IgD-negative memory B cell (primary cell): ENCODE results near the gene NXN. TPM values are rescaled to one million over a fixed set of nuclear protein-coding genes. Genes with fewer than 3 reads are reported as not detected.

Source experiments
- H3K27ac Mint-ChIP-seq, 3 donors: one replicate each; pipeline ENCODE4 v1.8.0; 2020 to 2022; ENCODE audit warnings: mild to moderate bottlenecking in 3 of 3, mixed read lengths in 3 of 3, moderate library complexity in 1 of 3
- H3K27me3 Mint-ChIP-seq: one replicate; pipeline ENCODE4 v1.8.0; 2021; ENCODE audit warnings: mixed read lengths
- H3K36me3 Mint-ChIP-seq: one replicate; pipeline ENCODE4 v1.8.0; 2020; ENCODE audit warnings: mild to moderate bottlenecking, mixed read lengths
- H3K4me1 Mint-ChIP-seq, 3 donors: one replicate each; pipeline ENCODE4 v1.8.0; 2020 to 2022; ENCODE audit warnings: mixed read lengths in 3 of 3, mild to moderate bottlenecking in 1 of 3
- H3K4me3 Mint-ChIP-seq, 4 donors: one replicate each; pipeline ENCODE4 v1.8.0; 2020 to 2022; ENCODE audit warnings: mild to moderate bottlenecking in 4 of 4, mixed read lengths in 4 of 4, moderate library complexity in 3 of 4
- H3K9me3 Mint-ChIP-seq, 3 donors: one replicate each; pipeline ENCODE4 v1.8.0; 2020 to 2021; ENCODE audit warnings: mixed read lengths in 3 of 3, mild to moderate bottlenecking in 1 of 3
- polyA plus RNA-seq: library from polyadenylated mRNA; unstranded; fragments of 300-500 nt; fragmentation: Illumina TruSeq; gene quantifications from one replicate; pipeline ENCODE4 v1.2.3, GENCODE V29; 2021

NXN gene
- polyA plus RNA-seq: 0.18 TPM

- Mint-ChIP-seq H3K4me3 (peak within 1 kb of the TSS; percentile 83 to 93 (median 87)), H3K27me3 (peaks cover 24% of the 10 kb centered on the region), H3K36me3 (no peaks in the 10 kb centered on the region), H3K9me3 (no peaks in the 10 kb centered on the region), H3K27ac (peak within 1 kb of the TSS in 2 of 3 donors; percentile 76 to 86), H3K4me1 (peaks cover 10 to 12% (median 11%) of the 10 kb centered on the region in 3 donors)
Observed at GRCh38 chr17:979539-980405, at the start of gene NXN. TSS of gene NXN (minus strand) at chr17:979776.

- H3K4me3 Mint-ChIP-seq: no peak overlapping the region
- peaks cover 0 to 2% (median 0%) of the 10 kb centered on the region in 3 donors for H3K4me1 Mint-ChIP-seq
- peaks cover 5% of the 10 kb centered on the region for H3K36me3 Mint-ChIP-seq
- H3K27me3 Mint-ChIP-seq: no peaks in the 10 kb centered on the region
- H3K27ac Mint-ChIP-seq: no peak overlapping the region
- H3K9me3 Mint-ChIP-seq: no peaks in the 10 kb centered on the region
Observed at GRCh38 chr17:1027044-1027443, 47.5 kb upstream of the NXN start.

- Mint-ChIP-seq H3K4me3 (no peak overlapping the region), H3K4me1 (peaks cover 0 to 2% (median 0%) of the 10 kb centered on the region in 3 donors), H3K36me3 (peaks cover 5% of the 10 kb centered on the region), H3K27me3 (no peaks in the 10 kb centered on the region), H3K9me3 (no peaks in the 10 kb centered on the region), H3K27ac (no peak overlapping the region)
Observed at GRCh38 chr17:1026599-1026975, 47.0 kb upstream of the NXN start.

- no peak overlapping the region for H3K4me3 Mint-ChIP-seq
- no peak overlapping the region for H3K27ac Mint-ChIP-seq
- H3K9me3 Mint-ChIP-seq: no peaks in the 10 kb centered on the region
- H3K36me3 Mint-ChIP-seq: peaks cover 5% of the 10 kb centered on the region
- peaks cover 0 to 2% (median 0%) of the 10 kb centered on the region in 3 donors for H3K4me1 Mint-ChIP-seq
- no peaks in the 10 kb centered on the region for H3K27me3 Mint-ChIP-seq
Observed at GRCh38 chr17:1025733-1026598, 46.4 kb upstream of the NXN start.

- Mint-ChIP-seq H3K4me3 (no peak overlapping the region), H3K4me1 (peaks cover 0 to 2% (median 0%) of the 10 kb centered on the region in 3 donors), H3K36me3 (peaks cover 5% of the 10 kb centered on the region), H3K27ac (peak overlapping the region in 1 of 3 donors; percentile 39), H3K27me3 (no peaks in the 10 kb centered on the region), H3K9me3 (no peaks in the 10 kb centered on the region)
Observed at GRCh38 chr17:1024076-1024475, 44.5 kb upstream of the NXN start.

GRCh38 chr17:1022278-1023024 is 42.9 kb upstream of the NXN start:
- Mint-ChIP-seq H3K27ac (no peak overlapping the region), H3K4me3 (no peak overlapping the region), H3K4me1 (peaks cover 0 to 2% (median 0%) of the 10 kb centered on the region in 3 donors), H3K9me3 (no peaks in the 10 kb centered on the region), H3K36me3 (peaks cover 5% of the 10 kb centered on the region), H3K27me3 (no peaks in the 10 kb centered on the region)

- Mint-ChIP-seq H3K4me1 (peaks cover 0 to 2% (median 0%) of the 10 kb centered on the region in 3 donors), H3K4me3 (no peak overlapping the region), H3K36me3 (peaks cover 5% of the 10 kb centered on the region), H3K27ac (no peak overlapping the region), H3K27me3 (no peaks in the 10 kb centered on the region), H3K9me3 (no peaks in the 10 kb centered on the region)
Observed at GRCh38 chr17:1021147-1021546, 41.6 kb upstream of the NXN start.

- no peaks in the 10 kb centered on the region for H3K27me3 Mint-ChIP-seq
- no peak overlapping the region for H3K4me3 Mint-ChIP-seq
- H3K9me3 Mint-ChIP-seq: no peaks in the 10 kb centered on the region
- H3K27ac Mint-ChIP-seq: no peak overlapping the region
- peaks cover 4% of the 10 kb centered on the region for H3K36me3 Mint-ChIP-seq
- H3K4me1 Mint-ChIP-seq: no peaks in the 10 kb centered on the region
Observed at GRCh38 chr17:1019451-1019850, 39.9 kb upstream of the NXN start.

GRCh38 chr17:1018547-1018946 is 39.0 kb upstream of the NXN start:
- H3K4me1 Mint-ChIP-seq: no peaks in the 10 kb centered on the region
- no peaks in the 10 kb centered on the region for H3K27me3 Mint-ChIP-seq
- H3K36me3 Mint-ChIP-seq: peaks cover 4% of the 10 kb centered on the region
- no peak overlapping the region for H3K27ac Mint-ChIP-seq
- no peaks in the 10 kb centered on the region for H3K9me3 Mint-ChIP-seq
- H3K4me3 Mint-ChIP-seq: no peak overlapping the region

- Mint-ChIP-seq H3K4me3 (no peak overlapping the region), H3K9me3 (no peaks in the 10 kb centered on the region), H3K27ac (peak overlapping the region in 1 of 3 donors; percentile 82), H3K36me3 (peaks cover 4% of the 10 kb centered on the region), H3K4me1 (peaks cover 0 to 2% (median 0%) of the 10 kb centered on the region in 3 donors), H3K27me3 (no peaks in the 10 kb centered on the region)
Observed at GRCh38 chr17:1013729-1014090, 34.1 kb upstream of the NXN start.

- Mint-ChIP-seq H3K27me3 (no peaks in the 10 kb centered on the region), H3K27ac (no peak overlapping the region), H3K36me3 (peaks cover 4% of the 10 kb centered on the region), H3K4me3 (no peak overlapping the region), H3K9me3 (no peaks in the 10 kb centered on the region), H3K4me1 (peaks cover 0 to 2% (median 0%) of the 10 kb centered on the region in 3 donors)
Observed at GRCh38 chr17:1012823-1013728, 33.5 kb upstream of the NXN start.

- Mint-ChIP-seq H3K27ac (peak overlapping the region in 1 of 3 donors; percentile 14), H3K36me3 (peaks cover 4% of the 10 kb centered on the region), H3K4me3 (no peak overlapping the region), H3K4me1 (peaks cover 0 to 2% (median 0%) of the 10 kb centered on the region in 3 donors), H3K27me3 (no peaks in the 10 kb centered on the region), H3K9me3 (no peaks in the 10 kb centered on the region)
Observed at GRCh38 chr17:1011760-1012735, 32.5 kb upstream of the NXN start.

GRCh38 chr17:1011138-1011537 is 31.6 kb upstream of the NXN start:
- Mint-ChIP-seq H3K27ac (no peak overlapping the region), H3K27me3 (no peaks in the 10 kb centered on the region), H3K36me3 (peaks cover 4% of the 10 kb centered on the region), H3K9me3 (no peaks in the 10 kb centered on the region), H3K4me3 (no peak overlapping the region), H3K4me1 (peaks cover 0 to 2% (median 0%) of the 10 kb centered on the region in 3 donors)
